Left kidney (tissue), 2 donors: Measurements from ENCODE around the gene PLEKHG2. TPM values are rescaled to one million over a fixed set of nuclear protein-coding genes. Genes with fewer than 3 reads are reported as not detected.
"Not testable (repeated sequence)": the region's sequence is repeated elsewhere in the genome, so short reads cannot be mapped to it uniquely, and the experiment has no call there.

Source experiments
- DNase-seq: peaks from one replicate; pipeline ENCODE4 v3.0.0-alpha.2; 2013
- polyA plus RNA-seq: library from polyadenylated mRNA; unstranded; fragments of 120-200 nt; gene quantifications from one replicate; pipeline ENCODE4 v1.2.1, GENCODE V29; 2013; ENCODE audit not compliant: insufficient read length

Gene PLEKHG2
- polyA plus RNA-seq, 1 donor: 118 TPM

DNA sequence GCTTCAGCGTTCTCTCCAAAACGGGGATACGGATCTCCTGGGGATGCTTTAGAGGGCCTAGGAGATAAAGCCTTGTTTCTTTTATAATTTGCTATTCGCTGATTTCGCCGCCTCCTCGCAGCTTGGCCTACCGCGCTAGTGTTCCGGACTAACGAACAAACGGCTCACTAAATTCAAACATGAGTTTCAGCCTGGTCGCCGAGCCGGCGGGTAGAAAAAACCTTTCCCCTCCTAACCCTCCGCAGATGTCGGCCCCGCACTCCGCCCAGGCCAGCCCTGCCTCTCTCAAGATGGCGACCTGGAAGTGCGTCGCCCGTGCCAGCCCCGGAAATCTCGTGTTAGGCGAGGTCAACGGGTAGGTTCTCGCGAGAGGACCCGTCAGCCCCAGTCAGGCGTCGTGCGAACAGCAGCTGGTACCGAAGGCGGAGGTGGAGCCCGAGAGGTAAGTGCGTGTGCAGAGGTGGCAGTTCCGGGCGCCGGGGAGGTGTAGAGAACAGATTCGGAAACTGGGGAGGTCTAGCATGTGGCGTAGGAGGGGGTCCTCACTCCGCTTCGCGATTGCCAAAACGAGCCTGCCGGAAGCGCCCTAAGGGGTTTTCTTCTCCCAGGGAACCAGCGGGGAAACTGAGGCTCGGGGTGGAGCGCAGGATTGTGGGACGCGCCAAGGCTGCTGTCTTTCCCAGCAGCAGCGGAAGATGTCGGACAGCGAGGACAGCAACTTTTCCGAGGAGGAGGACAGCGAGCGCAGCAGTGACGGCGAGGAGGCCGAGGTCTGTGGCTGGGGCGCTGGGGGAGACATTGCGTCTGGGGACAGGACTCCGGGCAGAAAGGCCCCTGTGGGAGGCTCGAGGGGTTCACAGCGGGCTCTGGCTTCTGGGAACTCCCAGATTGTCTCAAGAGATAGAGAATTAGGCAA, 33.0 kb downstream of the PLEKHG2 start, which contains the start of gene SUPT5H:
SUPT5H (plus strand) TSS at position 387 of the 916 bp plus-strand sequence; CDS start at position 696, 309 bp downstream.
- DNase-seq: peak; percentile 97

DNA sequence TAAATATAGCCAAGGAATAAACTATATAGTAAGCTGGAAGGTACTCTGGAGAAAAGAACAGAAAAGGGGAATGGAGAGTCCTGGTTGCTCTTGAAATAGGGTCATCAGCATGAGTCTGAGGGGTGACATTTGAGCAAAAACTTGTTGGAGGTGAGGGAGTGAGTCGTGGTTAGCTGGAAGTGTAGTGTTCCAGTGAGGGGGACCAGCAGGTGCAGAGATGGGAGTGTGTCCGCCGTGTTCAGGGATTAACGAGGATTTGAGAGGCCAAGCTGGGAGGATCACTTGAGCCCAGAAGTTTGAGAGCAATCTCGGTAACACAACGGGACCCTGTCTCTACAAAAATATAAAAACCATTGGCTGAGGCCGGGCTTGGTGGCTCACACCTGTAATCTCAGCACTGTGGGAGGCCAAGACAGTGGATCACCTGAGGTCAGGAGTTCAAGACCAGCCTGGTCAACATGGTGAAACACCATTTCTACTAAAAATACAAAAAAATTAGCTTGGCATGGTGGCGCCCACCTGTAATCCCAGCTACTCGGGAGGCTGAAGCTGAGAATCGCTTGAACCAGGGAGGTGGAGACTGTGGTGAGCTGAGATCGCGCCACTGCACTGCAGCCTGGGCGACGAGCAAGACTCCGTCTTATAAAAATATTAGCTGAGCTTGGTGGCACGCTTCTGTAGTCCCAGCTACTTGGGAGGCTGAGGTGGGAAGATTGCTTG, 34.1 kb downstream of the PLEKHG2 start:
- DNase-seq: no peak

DNA sequence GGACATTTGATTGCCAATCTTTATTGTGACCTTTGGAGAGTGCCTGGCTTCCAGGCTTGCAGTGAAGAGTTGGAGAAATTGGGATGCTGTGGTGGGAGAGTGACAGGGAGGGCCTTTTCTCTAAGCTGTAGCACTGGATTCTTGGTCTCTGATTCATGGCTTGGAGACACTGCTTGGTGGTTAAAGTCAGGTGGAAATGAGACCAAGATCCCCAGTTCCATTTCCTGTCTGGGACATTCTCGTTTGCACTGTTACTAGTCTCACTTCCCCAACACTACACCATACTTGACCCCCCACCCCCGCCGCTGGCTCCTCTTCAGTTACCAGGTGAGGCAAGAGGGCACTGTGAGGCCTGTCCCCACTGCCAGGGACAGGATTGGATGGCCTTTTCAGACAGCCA, 35.8 kb downstream of the PLEKHG2 start:
- DNase-seq: no peak

- no peak for DNase-seq
Observed at GRCh38 chr19:39449116-39449797, 36.8 kb downstream of the PLEKHG2 start.

GRCh38 chr19:39451257-39451656, 38.8 kb downstream of the PLEKHG2 start:
- not testable (repeated sequence) for DNase-seq

DNA sequence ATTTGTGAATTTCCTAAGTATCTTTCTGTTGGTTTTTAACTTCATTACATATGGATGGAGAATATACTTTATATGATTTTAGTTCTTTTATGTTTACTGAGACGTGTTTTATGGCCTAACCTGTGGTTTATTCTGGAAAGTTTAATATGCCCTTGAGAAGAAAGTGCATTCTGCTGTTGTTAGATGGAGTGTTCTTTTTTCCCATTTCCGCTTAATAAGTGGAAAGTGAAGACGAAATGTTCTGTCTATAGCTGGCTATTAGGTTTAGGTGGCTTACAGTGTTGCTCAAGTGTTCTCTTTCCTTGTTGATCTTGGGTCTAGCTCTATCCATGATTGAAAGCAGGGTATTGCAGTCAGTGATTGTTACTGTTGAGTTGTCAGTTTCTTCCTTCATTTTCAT, 50.9 kb downstream of the PLEKHG2 start:
- no peak for DNase-seq

- DNase-seq: no peak
Observed at GRCh38 chr19:39465956-39466747, 53.7 kb downstream of the PLEKHG2 start.

DNA sequence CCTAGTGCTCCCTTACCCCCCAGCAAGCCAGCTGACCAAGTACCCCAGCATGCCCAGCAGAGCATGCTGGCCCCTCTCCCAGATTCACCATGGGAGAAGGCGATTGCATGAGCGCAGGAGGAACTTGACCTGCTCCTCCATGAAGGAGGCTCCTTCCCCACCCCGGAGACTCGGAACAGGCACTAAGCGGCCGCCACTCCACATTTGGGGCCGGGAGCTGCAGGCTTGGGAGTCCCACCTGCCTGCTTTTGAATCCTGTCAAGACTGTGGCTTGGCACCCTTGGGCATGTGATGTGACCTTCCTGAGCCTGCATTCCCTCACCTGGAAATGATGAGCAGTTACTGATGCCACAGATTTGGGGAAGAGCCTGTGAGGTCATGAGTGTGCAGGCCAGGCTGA, 55.5 kb downstream of the PLEKHG2 start:
- DNase-seq: no peak

DNA sequence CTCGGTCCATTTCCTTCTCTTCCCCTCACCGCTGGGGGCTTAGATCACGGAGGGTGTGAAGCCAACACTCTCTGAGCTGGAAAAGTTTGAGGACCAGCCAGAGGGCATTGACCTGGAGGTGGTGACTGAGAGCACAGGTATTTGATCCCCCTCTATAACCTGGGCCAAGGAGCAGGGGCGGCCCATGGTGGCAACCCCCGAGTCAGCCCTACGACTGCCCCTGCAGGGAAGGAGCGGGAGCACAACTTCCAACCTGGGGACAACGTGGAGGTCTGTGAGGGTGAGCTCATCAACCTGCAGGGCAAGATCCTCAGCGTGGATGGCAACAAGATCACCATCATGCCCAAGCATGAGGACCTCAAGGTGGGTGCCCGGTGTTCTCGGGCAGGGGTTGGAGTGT, 56.6 kb downstream of the PLEKHG2 start:
- no peak for DNase-seq

DNA sequence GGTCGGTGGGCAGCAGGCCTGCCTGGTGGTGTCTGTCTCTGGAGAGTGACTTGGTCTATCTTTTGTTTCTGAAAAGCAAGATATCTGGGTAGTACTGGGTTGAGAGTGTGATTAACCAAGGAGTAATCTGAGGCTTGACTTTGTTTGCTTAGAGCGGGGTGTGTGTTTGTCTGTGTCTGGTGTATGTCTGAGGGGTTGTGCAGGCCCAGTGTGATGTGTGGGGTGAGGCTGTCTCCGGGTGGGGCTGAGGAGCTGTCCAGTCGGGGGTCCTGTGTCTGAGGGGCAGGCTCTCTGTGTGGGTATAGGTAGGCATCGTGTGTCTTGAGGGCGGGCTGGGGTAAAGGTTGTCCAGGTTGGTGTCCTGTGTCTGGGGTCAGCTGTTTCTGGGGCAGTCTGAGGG, 57.1 kb downstream of the PLEKHG2 start:
- no peak for DNase-seq

DNA sequence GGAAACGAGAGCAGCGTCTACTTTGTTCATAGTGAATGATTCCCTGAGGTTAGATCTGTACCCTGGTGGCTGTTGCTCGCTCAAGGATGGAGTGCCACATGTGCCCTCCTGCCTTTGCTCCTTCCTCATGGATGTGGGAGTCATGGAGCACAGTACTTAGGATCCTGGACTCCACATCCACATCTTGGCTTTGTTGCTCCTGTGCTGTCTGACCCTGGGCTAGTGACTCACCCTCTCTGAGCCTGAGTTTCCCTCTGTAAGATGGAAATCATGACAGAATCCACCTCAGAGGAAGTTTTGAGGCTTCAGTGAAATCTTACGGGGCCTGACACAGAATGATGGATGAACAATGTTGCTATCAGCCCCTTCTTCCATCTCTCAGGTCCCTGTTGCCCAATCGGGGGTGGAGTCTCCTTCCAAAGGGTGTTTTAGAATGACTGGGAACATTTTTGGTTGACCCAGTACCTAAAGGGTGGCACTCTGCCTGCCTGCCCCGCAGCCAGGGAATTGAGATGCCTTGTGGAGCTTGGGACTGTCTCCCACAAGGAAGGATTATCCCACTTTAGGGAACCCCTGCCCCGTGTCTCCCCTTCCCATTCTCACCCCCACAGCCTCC, 58.4 kb downstream of the PLEKHG2 start:
- no peak for DNase-seq

DNA sequence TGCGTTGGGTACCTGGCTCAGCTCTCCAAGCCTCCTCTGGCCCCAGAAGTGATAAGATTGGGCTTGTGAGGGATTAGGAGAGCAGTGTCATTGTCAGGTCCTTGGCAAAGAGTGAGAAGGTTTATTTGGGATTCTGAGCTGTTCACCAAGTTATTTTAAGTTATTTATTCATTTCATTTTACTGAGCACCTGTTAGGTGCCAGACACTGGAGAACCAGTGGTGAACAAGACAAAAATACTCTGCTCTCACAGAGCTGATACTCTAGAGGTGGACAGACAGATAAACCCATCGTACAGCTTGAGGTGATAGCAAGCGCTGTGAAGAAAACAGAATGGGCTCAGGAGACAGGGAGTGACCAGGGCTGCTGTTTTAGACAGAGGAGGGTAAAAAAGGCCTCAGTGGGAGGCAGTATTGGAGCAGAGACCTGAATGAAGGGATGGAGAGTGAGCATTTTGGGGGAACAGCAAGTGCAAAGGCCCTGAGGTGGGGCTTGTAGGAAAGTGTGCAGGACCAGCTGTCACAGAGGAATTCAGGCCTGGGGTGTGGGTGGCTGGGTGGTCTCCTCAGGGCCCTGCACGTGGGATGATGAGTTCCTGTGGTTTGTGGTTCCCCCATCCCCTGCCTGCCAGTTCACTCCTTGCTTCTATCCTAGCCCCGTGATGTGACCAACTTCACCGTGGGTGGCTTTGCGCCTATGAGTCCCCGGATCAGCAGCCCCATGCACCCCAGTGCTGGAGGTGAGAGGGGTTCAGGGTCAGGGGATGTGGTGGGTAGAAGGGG, 59.5 kb downstream of the PLEKHG2 start:
- DNase-seq: no peak

GRCh38 chr19:39472746-39473442, 60.4 kb downstream of the PLEKHG2 start:
- no peak for DNase-seq

DNA sequence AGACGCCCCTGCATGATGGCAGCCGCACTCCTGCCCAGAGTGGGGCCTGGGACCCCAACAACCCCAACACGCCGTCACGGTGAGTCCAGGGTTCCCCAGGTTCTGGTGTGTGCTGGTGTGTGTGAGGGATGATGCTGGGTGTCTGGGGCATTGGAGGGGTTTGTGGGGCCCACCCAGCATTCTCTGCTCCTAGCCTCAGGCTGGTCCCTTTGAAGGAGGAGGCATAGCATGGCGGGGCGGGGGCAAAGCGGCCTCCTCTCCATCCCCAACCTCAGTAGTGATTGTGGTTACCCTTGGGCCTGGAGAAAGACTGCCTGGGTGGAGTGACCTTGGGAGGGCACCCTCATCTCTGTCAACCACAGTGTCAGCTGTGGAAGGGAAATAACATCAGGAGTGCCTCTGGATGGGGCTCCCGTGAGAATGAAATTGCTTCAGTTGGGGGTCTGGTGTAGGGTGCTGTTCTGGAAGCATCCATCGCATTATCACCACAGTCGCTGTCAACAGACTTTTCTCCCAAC, 61.0 kb downstream of the PLEKHG2 start:
- no peak for DNase-seq

- peak; percentile 31 for DNase-seq
Observed at GRCh38 chr19:39474139-39474620, 61.7 kb downstream of the PLEKHG2 start.

- no peak for DNase-seq
Observed at GRCh38 chr19:39475748-39476147, 63.3 kb downstream of the PLEKHG2 start.
